Thyroid gland (tissue), 4 donors: ENCODE results near the gene MB21D2.

Experiments used
- CTCF ChIP-seq, 6 experiments: fragments of 200-600 bp in 3 of 6; fragments of 450-650 bp in 3 of 6; sonication (generic) in 3 of 6; IDR thresholded peaks; one replicate each; pipeline ENCODE4 v1.5.1; 2016 to 2019; ENCODE audit warnings: antibody characterized with exemption in 6 of 6, mild to moderate bottlenecking in 2 of 6, inconsistent platforms in 1 of 6, moderate library complexity in 1 of 6
- POLR2A ChIP-seq, 2 donors: fragments of 450-650 bp; IDR thresholded peaks; one replicate each; pipeline ENCODE4 v1.6.1; 2017; ENCODE audit warnings: antibody characterized with exemption in 2 of 2, mild to moderate bottlenecking in 2 of 2, moderate library complexity in 1 of 2

DNA sequence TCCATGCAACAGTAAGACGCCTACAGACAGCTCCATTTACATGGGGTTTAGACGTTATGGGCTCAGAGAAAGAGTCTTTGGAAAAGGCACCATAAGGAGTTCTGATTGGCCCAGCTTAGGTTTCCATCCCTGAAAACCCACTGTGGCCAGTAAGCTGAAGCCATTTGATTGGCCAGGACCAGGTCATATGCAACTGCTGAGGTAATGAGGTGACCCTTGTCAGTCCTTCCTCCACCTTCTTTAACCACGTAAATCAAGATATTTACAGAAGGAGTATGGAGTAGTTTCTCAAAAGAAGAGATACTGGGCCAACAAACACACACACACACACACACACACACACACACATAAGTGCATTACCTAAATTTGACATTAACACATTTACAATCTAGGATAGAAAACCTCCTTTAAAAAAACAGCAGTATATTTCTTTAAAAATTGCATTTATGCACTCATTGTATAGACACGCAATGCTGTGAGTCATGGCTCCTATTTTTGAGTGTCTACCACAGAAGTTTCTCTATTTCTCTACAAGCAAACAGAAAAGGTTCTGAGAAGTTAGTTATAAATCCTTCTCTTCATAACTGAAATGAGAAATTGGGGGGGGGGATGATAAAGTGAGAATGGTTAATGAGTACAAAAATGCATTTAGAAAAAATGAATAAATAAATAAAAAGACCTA is 16.3 kb upstream of the MB21D2 start:
- TF ChIP-seq CTCF (IDR thresholded peaks at IDR 0.05) = no peak
- no peak for TF ChIP-seq POLR2A (IDR thresholded peaks at IDR 0.05)
